B cell (primary cell): Measurements from ENCODE around the gene LAMC3. TPM values are rescaled to one million over a fixed set of nuclear protein-coding genes. Genes with fewer than 3 reads are reported as not detected.

Source experiments
- ATAC-seq: fragments of 200-7000 bp; cut with Tn5 transposase; one replicate; pipeline ENCODE4 v1.10.0; 2021; ENCODE audit warnings: low read depth, mild to moderate bottlenecking, moderate number of reproducible peaks, moderate library complexity
- CTCF ChIA-PET: fragments of 350-600 bp; sonication (Branson Sonifier 250); formaldehyde crosslinking; loops from one replicate; lab custom pipeline; 2021; ENCODE audit warnings: antibody characterized with exemption, inconsistent platforms; lab: Charles Lee
- POLR2A ChIA-PET: fragments of 350-600 bp; sonication (Branson Sonifier 250); formaldehyde crosslinking; loops from one replicate; lab custom pipeline; 2021; ENCODE audit warnings: antibody characterized with exemption; lab: Charles Lee
- DNase-seq: peaks from one replicate; pipeline ENCODE4 v3.0.0; 2013
- H2AFZ ChIP-seq: 2 replicates; pipeline ENCODE4 v1.6.1; 2012; ENCODE audit warnings: mild to moderate bottlenecking, low read depth, low read length; ENCODE audit not compliant: insufficient read depth, poor library complexity, severe bottlenecking
- H3K27ac ChIP-seq, 2 donors: 1 replicate in 1 of 2; 2 replicates in 1 of 2; pipeline ENCODE4 v1.5.1; 2012 to 2013; ENCODE audit warnings: low read length in 2 of 2, mild to moderate bottlenecking in 2 of 2, moderate library complexity in 1 of 2
- H3K27me3 ChIP-seq, 4 experiments: fragments of 200-600 bp in 1 of 4; sonication (generic) in 1 of 4; replicated peaks in 1 of 4; 1 replicate in 2 of 4; 2 replicates in 2 of 4; pipeline versions ENCODE4 v1.6.1 to v1.7.0; 2013 to 2016; ENCODE audit warnings: low read length in 3 of 4, mild to moderate bottlenecking in 2 of 4, mixed read lengths in 1 of 4, moderate library complexity in 1 of 4; ENCODE audit not compliant: insufficient read depth in 4 of 4, control insufficient read depth in 3 of 4; ENCODE audit errors: control extremely low read depth in 1 of 4
- H3K36me3 ChIP-seq, 2 experiments: replicated peaks in 1 of 2; 1 replicate in 1 of 2; 2 replicates in 1 of 2; pipeline versions ENCODE4 v1.6.1 to v1.7.1; 2013; ENCODE audit warnings: low read length in 1 of 2; ENCODE audit not compliant: insufficient read depth in 2 of 2, control insufficient read depth in 1 of 2; ENCODE audit errors: control extremely low read depth in 1 of 2, extremely low read depth in 1 of 2
- H3K4me1 ChIP-seq, 2 donors: fragments of 200-600 bp in 1 of 2; sonication (generic) in 1 of 2; 1 replicate in 1 of 2; 2 replicates in 1 of 2; pipeline versions ENCODE4 v1.5.1 to v1.6.1; 2013 to 2017; ENCODE audit warnings: low read length in 2 of 2; ENCODE audit not compliant: control insufficient read depth in 2 of 2, insufficient read depth in 2 of 2
- H3K4me2 ChIP-seq: replicated peaks from 2 replicates; pipeline ENCODE3; 2012; ENCODE audit warnings: mild to moderate bottlenecking, low read depth, low read length; ENCODE audit not compliant: poor library complexity, severe bottlenecking
- H3K4me3 ChIP-seq, 5 experiments: fragments of 200-600 bp in 1 of 5; sonication (generic) in 1 of 5; 1 replicate in 3 of 5; 2 replicates in 2 of 5; pipeline versions ENCODE4 v1.5.1 to v1.7.0; 2011 to 2016; ENCODE audit warnings: low read length in 4 of 5, mild to moderate bottlenecking in 4 of 5, low read depth in 2 of 5, control low read depth in 1 of 5, moderate library complexity in 1 of 5; ENCODE audit not compliant: insufficient read depth in 1 of 5; ENCODE audit errors: control extremely low read depth in 1 of 5, extremely low read depth in 1 of 5
- H3K79me2 ChIP-seq: fragments of 200-600 bp; sonication (generic); one replicate; pipeline ENCODE4 v1.6.0; 2016; ENCODE audit warnings: low read length; ENCODE audit not compliant: control insufficient read depth, insufficient read depth
- H3K9ac ChIP-seq: fragments of 200-600 bp; sonication (generic); 2 replicates; pipeline ENCODE4 v1.6.1; 2017; ENCODE audit warnings: mild to moderate bottlenecking, low read length, moderate library complexity
- H3K9me3 ChIP-seq, 3 donors: one replicate each; pipeline versions ENCODE4 v1.6.1 to v1.7.1; 2013; ENCODE audit warnings: low read length in 2 of 3; ENCODE audit not compliant: control insufficient read depth in 2 of 3, insufficient read depth in 1 of 3; ENCODE audit errors: control extremely low read depth in 1 of 3
- H4K20me1 ChIP-seq: 2 replicates; pipeline ENCODE4 v1.6.0; 2012; ENCODE audit warnings: mild to moderate bottlenecking, low read length; ENCODE audit not compliant: insufficient read depth, control insufficient read depth, poor library complexity, severe bottlenecking
- H3K27ac Mint-ChIP-seq: one replicate; pipeline ENCODE4 v1.8.0; 2021; ENCODE audit warnings: mixed read lengths
- H3K27me3 Mint-ChIP-seq: one replicate; pipeline ENCODE4 v1.8.0; 2021; ENCODE audit warnings: mixed read lengths
- H3K4me1 Mint-ChIP-seq: one replicate; pipeline ENCODE4 v1.8.0; 2021; ENCODE audit warnings: mixed read lengths
- H3K4me3 Mint-ChIP-seq: one replicate; pipeline ENCODE4 v1.8.0; 2021; ENCODE audit warnings: mixed read lengths
- H3K9me3 Mint-ChIP-seq: one replicate; pipeline ENCODE4 v1.8.0; 2022; ENCODE audit warnings: mixed read lengths; ENCODE audit not compliant: insufficient read depth
- EZH2 ChIP-seq: IDR thresholded peaks from 2 replicates; pipeline ENCODE4 v1.6.1; 2012; ENCODE audit warnings: borderline replicate concordance, low read depth, mild to moderate bottlenecking, moderate library complexity, low read length; ENCODE audit not compliant: insufficient read depth, poor library complexity, severe bottlenecking
- WGBS: methylation state at CpG from one replicate; pipeline ENCODE4 v1.1.5; 2013; ENCODE audit warnings: missing lambda C conversion rate; ENCODE audit not compliant: insufficient coverage; 5-methylcytosine and 5-hydroxymethylcytosine counted together
- intact Hi-C: fragments of 100-400 bp; cut with micrococcal nuclease; formaldehyde crosslinking; loops from one replicate; pipeline ENCODE4 v1.10.0; 2022
- polyA plus RNA-seq: library from polyadenylated mRNA; depleted of rRNA; stranded (reverse); fragments of >200 nt; gene quantifications from 2 replicates; pipeline ENCODE4 v1.2.3, GENCODE V29; 2012
- total RNA-seq, 2 donors: library from RNA; stranded (reverse); fragments of 120-200 nt in 1 of 2; gene quantifications; 1 replicate in 1 of 2; 2 replicates in 1 of 2; pipeline versions ENCODE4 v1.2.3 to v1.2.4, GENCODE V29; 2013 to 2022
- TF ChIP-seq, protein P1 (sequence below): fragments of 200-600 bp; IDR thresholded peaks from one replicate; pipeline ENCODE4 v1.8.0; 2022; ENCODE audit warnings: antibody characterized with exemption, mild to moderate bottlenecking

LAMC3 gene
- total and polyA plus RNA-seq, 2 donors (not counting 1 experiment from before 2014, with no cell fraction given), result 0.25 to 0.45 TPM

DNA sequence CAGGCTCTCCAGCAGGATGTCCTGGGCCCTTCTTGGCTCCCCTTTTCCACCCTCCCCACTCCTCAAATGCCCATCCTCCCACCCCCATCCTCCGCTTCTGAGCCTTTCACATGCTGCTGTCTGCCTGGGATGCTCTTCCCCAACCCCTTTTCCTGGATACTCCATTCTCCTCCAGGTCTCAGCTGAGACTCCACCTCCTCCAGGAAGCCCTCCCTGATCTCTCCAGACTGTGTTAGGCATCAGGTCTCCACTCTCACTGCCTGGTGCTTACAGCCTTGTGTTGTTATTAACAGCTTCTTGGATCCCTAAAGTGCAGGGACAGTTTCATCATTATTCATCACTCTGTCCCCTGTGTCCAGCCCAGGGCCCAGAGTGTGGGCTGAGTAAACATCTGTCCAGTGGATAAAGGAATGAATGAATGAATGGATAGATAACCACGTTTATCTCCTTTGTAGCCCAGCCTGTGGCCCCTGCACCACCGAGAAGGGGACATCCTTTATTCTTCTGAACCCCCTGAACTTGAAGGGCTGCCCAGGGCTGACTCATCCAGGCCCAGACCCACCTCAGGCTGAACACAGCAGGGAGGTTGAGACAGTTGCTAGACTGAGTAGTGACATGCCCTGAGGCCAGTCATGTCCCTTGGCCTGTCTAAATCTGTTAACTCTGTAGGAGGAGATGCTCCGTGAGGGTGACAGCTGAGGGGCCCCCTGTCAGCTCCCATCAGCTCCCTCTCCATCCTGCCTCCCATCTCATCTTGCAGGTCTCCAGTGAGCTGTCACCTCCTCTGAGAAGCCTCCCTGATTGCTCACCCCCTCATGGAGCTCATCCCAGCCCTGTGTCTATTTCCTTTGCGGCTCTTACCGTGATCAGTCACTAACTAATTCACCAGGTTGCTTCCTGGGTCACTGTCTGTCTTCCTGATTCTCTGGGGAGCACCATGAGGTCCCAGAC lies 14.6 kb upstream of the LAMC3 start:
- WGBS, result 83% methylated on average over 6 of the region's 6 CpGs
- H3K9me3 Mint-ChIP-seq, result no peaks in the 10 kb centered on the region
- H3K4me3 Mint-ChIP-seq, result no peak overlapping the region
- Histone ChIP-seq H3K27me3 (peaks cover 0 to 3% (median 0%) of the 10 kb centered on the region in 4 experiments), H3K79me2 (no peaks in the 10 kb centered on the region), H3K9ac (no peak overlapping the region), H2AFZ (no peak overlapping the region), H3K4me1 (no peaks in the 10 kb centered on the region), H4K20me1 (no peaks in the 10 kb centered on the region), H3K4me3 (no peak overlapping the region), H3K36me3 (no peaks in the 10 kb centered on the region), H3K4me2 (no peak overlapping the region), H3K27ac (no peak overlapping the region), H3K9me3 (peaks cover 0 to 2% (median 0%) of the 10 kb centered on the region in 3 donors)
- ChIA-PET POLR2A (no interaction called here), CTCF (no interaction called here)
- no peak for DNase-seq
- no peak for ATAC-seq
- intact Hi-C loops, result no loop called here
- peak overlapping the region; percentile 23 for H3K27ac Mint-ChIP-seq
- TF ChIP-seq, protein P1, sequence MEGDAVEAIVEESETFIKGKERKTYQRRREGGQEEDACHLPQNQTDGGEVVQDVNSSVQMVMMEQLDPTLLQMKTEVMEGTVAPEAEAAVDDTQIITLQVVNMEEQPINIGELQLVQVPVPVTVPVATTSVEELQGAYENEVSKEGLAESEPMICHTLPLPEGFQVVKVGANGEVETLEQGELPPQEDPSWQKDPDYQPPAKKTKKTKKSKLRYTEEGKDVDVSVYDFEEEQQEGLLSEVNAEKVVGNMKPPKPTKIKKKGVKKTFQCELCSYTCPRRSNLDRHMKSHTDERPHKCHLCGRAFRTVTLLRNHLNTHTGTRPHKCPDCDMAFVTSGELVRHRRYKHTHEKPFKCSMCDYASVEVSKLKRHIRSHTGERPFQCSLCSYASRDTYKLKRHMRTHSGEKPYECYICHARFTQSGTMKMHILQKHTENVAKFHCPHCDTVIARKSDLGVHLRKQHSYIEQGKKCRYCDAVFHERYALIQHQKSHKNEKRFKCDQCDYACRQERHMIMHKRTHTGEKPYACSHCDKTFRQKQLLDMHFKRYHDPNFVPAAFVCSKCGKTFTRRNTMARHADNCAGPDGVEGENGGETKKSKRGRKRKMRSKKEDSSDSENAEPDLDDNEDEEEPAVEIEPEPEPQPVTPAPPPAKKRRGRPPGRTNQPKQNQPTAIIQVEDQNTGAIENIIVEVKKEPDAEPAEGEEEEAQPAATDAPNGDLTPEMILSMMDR, result no peak
- TF ChIP-seq EZH2, result no peak
- H3K4me1 Mint-ChIP-seq, result no peaks in the 10 kb centered on the region
- peaks cover 13% of the 10 kb centered on the region for H3K27me3 Mint-ChIP-seq
